GM18861 (cell line): ENCODE results near the gene HIVEP2.

Experiments used
- ATAC-seq: cut with Tn5 transposase; IDR thresholded peaks from one replicate; pipeline ENCODE4 v1.9.1; 2021; ENCODE audit not compliant: unreplicated experiment

Gene HIVEP2

GRCh38 chr6:142926177-142926493 is 18.8 kb downstream of the HIVEP2 start:
- no peak for ATAC-seq

- no peak for ATAC-seq
Observed at GRCh38 chr6:142925575-142926110, 19.3 kb downstream of the HIVEP2 start.

GRCh38 chr6:142918339-142919042 is 26.5 kb downstream of the HIVEP2 start:
- no peak for ATAC-seq

- no peak for ATAC-seq
Observed at GRCh38 chr6:142916881-142917280, 28.1 kb downstream of the HIVEP2 start.

GRCh38 chr6:142914937-142915697 is 29.9 kb downstream of the HIVEP2 start:
- no peak for ATAC-seq

- no peak for ATAC-seq
Observed at GRCh38 chr6:142914369-142914768, 30.6 kb downstream of the HIVEP2 start.

GRCh38 chr6:142913511-142914047 is 31.4 kb downstream of the HIVEP2 start:
- peak; percentile 85 for ATAC-seq

GRCh38 chr6:142913036-142913510 is 31.9 kb downstream of the HIVEP2 start:
- peak; percentile 60 for ATAC-seq

GRCh38 chr6:142912125-142912524 is 32.9 kb downstream of the HIVEP2 start:
- no peak for ATAC-seq

- no peak for ATAC-seq
Observed at GRCh38 chr6:142911430-142911829, 33.5 kb downstream of the HIVEP2 start.

- ATAC-seq, result no peak
Observed at GRCh38 chr6:142909686-142910085, 35.3 kb downstream of the HIVEP2 start.

GRCh38 chr6:142908235-142908634 is 36.7 kb downstream of the HIVEP2 start:
- no peak for ATAC-seq

- ATAC-seq, result no peak
Observed at GRCh38 chr6:142907544-142907943, 37.4 kb downstream of the HIVEP2 start.

- peak; percentile 33 for ATAC-seq
Observed at GRCh38 chr6:142906945-142907470, 38.0 kb downstream of the HIVEP2 start.

GRCh38 chr6:142903812-142904211 is 41.2 kb downstream of the HIVEP2 start:
- ATAC-seq, result no peak

- ATAC-seq, result peak; percentile 85
Observed at GRCh38 chr6:142902636-142903053, 42.3 kb downstream of the HIVEP2 start.

- no peak for ATAC-seq
Observed at GRCh38 chr6:142901611-142902010, 43.4 kb downstream of the HIVEP2 start.

GRCh38 chr6:142900227-142900971 is 44.6 kb downstream of the HIVEP2 start:
- ATAC-seq, result no peak

- no peak for ATAC-seq
Observed at GRCh38 chr6:142898927-142899895, 45.8 kb downstream of the HIVEP2 start.

- ATAC-seq, result no peak
Observed at GRCh38 chr6:142897659-142898058, 47.3 kb downstream of the HIVEP2 start.
